ENCODE measurements around the gene SLC25A41.

Gene SLC25A41

GRCh38 chr19:6427131-6427530 is 6.4 kb downstream of the SLC25A41 start:
- Mint-ChIP-seq H3K9me3 (peaks cover 3% of the 10 kb centered on the region), H3K27ac (peak overlapping the region; percentile 19), H3K4me1 (peaks cover 39% of the 10 kb centered on the region), H3K36me3 (peaks cover 8% of the 10 kb centered on the region), H3K4me3 (no peak overlapping the region), H3K27me3 (peaks cover 18% of the 10 kb centered on the region)
- CTCF ChIA-PET = interaction anchor here (1.4 to 1.6 kb wide), 2 partner anchors 34 to 208 kb away, joined by 3 to 4 read pairs; partner anchors contain the start of gene GTF2F1
- DNase-seq = no peak

GRCh38 chr19:6425732-6426620 is 7.6 kb downstream of the SLC25A41 start:
- CTCF ChIA-PET = interaction anchor here (0.9 to 1.6 kb wide), 4 partner anchors 9 to 79 kb away, joined by 3 to 5 read pairs (median 3); partner anchors contain the start of gene GTF2F1
- peaks cover 8% of the 10 kb centered on the region for H3K27me3 Mint-ChIP-seq
- no peak for DNase-seq

GRCh38 chr19:6424939-6425731 is 8.4 kb downstream of the SLC25A41 start:
- Mint-ChIP-seq H3K27me3 (peaks cover 7% of the 10 kb centered on the region), H3K4me3 (peak overlapping the region; percentile 69), H3K9me3 (peaks cover 3% of the 10 kb centered on the region), H3K27ac (peak overlapping the region; percentile 88), H3K4me1 (peaks cover 42% of the 10 kb centered on the region), H3K36me3 (peaks cover 20% of the 10 kb centered on the region)
- CTCF ChIA-PET = interaction anchor here (1.0 to 1.6 kb wide), 2 partner anchors 18 to 80 kb away, joined by 3 to 5 read pairs; no protein-coding TSS in a partner anchor
- DNase-seq = peak; percentile 100

More at GRCh38 chr19:6425732-6426620, 7.6 kb downstream of the SLC25A41 start:
- Mint-ChIP-seq H3K4me3 (peak overlapping the region; percentile 69), H3K36me3 (peaks cover 11% of the 10 kb centered on the region), H3K9me3 (peaks cover 3% of the 10 kb centered on the region), H3K4me1 (peaks cover 42% of the 10 kb centered on the region), H3K27ac (peak overlapping the region; percentile 88)

GRCh38 chr19:6424195-6424938 is 9.2 kb downstream of the SLC25A41 start, which contains the start of gene KHSRP:
Gene KHSRP (minus strand): TSS chr19:6424811. CDS start chr19:6424701, 110 bp downstream.
- CTCF ChIA-PET = no interaction called here
- DNase-seq = peak; percentile 52
- Mint-ChIP-seq H3K4me3 (peak within 1 kb of the TSS; percentile 83), H3K27me3 (peaks cover 3% of the 10 kb centered on the region), H3K27ac (peak within 1 kb of the TSS; percentile 88), H3K36me3 (peaks cover 24% of the 10 kb centered on the region), H3K9me3 (peaks cover 3% of the 10 kb centered on the region), H3K4me1 (peaks cover 37% of the 10 kb centered on the region)

- H3K4me3 Mint-ChIP-seq = peak overlapping the region; percentile 83
- H3K36me3 Mint-ChIP-seq = peaks cover 27% of the 10 kb centered on the region
- peaks cover 35% of the 10 kb centered on the region for H3K4me1 Mint-ChIP-seq
- no peaks in the 10 kb centered on the region for H3K27me3 Mint-ChIP-seq
- peak overlapping the region; percentile 83 for H3K27ac Mint-ChIP-seq
- peak; percentile 64 for DNase-seq
- CTCF ChIA-PET = no interaction called here
- H3K9me3 Mint-ChIP-seq = peaks cover 3% of the 10 kb centered on the region
Measured at GRCh38 chr19:6423499-6424194, 9.9 kb downstream of the SLC25A41 start.

GRCh38 chr19:6421075-6422014 is 12.2 kb downstream of the SLC25A41 start:
- peaks cover 3% of the 10 kb centered on the region for H3K9me3 Mint-ChIP-seq
- peaks cover 31% of the 10 kb centered on the region for H3K36me3 Mint-ChIP-seq
- CTCF ChIA-PET = no interaction called here
- no peak for DNase-seq
- no peak overlapping the region for H3K27ac Mint-ChIP-seq
- H3K4me3 Mint-ChIP-seq = no peak overlapping the region
- peaks cover 34% of the 10 kb centered on the region for H3K4me1 Mint-ChIP-seq
- H3K27me3 Mint-ChIP-seq = no peaks in the 10 kb centered on the region

GRCh38 chr19:6418562-6418932 is 15.0 kb downstream of the SLC25A41 start:
- no peaks in the 10 kb centered on the region for H3K9me3 Mint-ChIP-seq

GRCh38 chr19:6417713-6418561 is 15.6 kb downstream of the SLC25A41 start:
- H3K36me3 Mint-ChIP-seq = peaks cover 41% of the 10 kb centered on the region
- H3K4me1 Mint-ChIP-seq = peaks cover 12% of the 10 kb centered on the region
- DNase-seq = no peak
- H3K27ac Mint-ChIP-seq = no peak overlapping the region
- no peak overlapping the region for H3K4me3 Mint-ChIP-seq
- no peaks in the 10 kb centered on the region for H3K9me3 Mint-ChIP-seq
- no peaks in the 10 kb centered on the region for H3K27me3 Mint-ChIP-seq
- CTCF ChIA-PET = no interaction called here

More at GRCh38 chr19:6418562-6418932, 15.0 kb downstream of the SLC25A41 start:
- Mint-ChIP-seq H3K27ac (no peak overlapping the region), H3K4me1 (peaks cover 18% of the 10 kb centered on the region), H3K4me3 (no peak overlapping the region), H3K27me3 (no peaks in the 10 kb centered on the region), H3K36me3 (peaks cover 45% of the 10 kb centered on the region)
- CTCF ChIA-PET = no interaction called here
- DNase-seq = no peak

- Mint-ChIP-seq H3K9me3 (no peaks in the 10 kb centered on the region), H3K27me3 (no peaks in the 10 kb centered on the region), H3K4me1 (peaks cover 1% of the 10 kb centered on the region), H3K36me3 (peaks cover 37% of the 10 kb centered on the region), H3K27ac (no peak overlapping the region), H3K4me3 (no peak overlapping the region)
- CTCF ChIA-PET = no interaction called here
- no peak for DNase-seq
Measured at GRCh38 chr19:6416658-6417405, 16.7 kb downstream of the SLC25A41 start.

GRCh38 chr19:6415591-6416190 is 17.9 kb downstream of the SLC25A41 start:
- no peak overlapping the region for H3K4me3 Mint-ChIP-seq
- no peak for DNase-seq
- H3K27ac Mint-ChIP-seq = no peak overlapping the region
- H3K27me3 Mint-ChIP-seq = no peaks in the 10 kb centered on the region
- CTCF ChIA-PET = no interaction called here
- no peaks in the 10 kb centered on the region for H3K4me1 Mint-ChIP-seq
- H3K36me3 Mint-ChIP-seq = peaks cover 33% of the 10 kb centered on the region
- no peaks in the 10 kb centered on the region for H3K9me3 Mint-ChIP-seq

All from activated naive CD4-positive, alpha-beta T cell treated with anti-CD3 and anti-CD28 coated beads, Interleukin-2, amount 10 ng/mL, durations not matched to agents 7 days and 5 days (primary cell).